PFSK-1 (cell line): ENCODE measurements around the gene MYH14.

Source experiments
- POLR2AphosphoS5 ChIP-seq: IDR thresholded peaks from 2 replicates; pipeline ENCODE4 v1.6.1; 2012; ENCODE audit warnings: low read depth, mild to moderate bottlenecking, control low read depth, low read length, moderate library complexity
- TAF1 ChIP-seq: IDR thresholded peaks from 2 replicates; pipeline ENCODE4 v1.6.1; 2012; ENCODE audit warnings: low read length, control low read depth, borderline replicate concordance; ENCODE audit not compliant: insufficient read depth

DNA sequence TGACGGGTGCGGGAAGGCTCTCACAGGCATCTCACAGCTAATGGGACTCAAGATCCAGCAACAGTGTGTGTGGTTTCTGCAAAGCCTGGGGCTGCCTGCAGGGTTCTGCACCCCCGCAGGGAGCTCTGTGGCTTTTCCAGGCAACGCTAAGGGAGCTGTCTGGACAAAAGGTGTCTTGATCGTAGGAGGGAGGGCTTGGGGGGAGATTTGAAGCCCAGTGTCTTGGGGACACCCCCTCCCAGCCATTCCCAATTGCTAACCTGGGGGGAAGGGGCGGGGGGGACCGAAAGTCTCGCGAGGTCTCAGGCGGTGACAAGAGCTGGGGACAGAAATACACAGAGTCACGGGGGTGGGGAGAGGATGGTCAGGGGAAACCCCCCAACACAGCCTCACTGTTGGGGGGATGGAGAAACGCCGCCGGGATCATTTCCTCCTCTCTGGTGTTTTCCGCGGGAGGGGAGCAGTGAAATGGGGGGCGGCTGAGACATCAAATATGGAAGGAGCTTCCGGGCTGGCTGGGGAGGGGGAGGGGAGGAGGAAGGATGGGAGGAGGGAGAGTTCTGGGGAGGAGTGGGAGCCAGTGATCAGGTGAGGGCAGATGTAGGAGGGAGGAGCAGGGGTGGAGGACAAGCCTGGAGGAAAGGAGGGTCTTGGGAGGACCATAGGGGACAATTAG, 112.5 kb downstream of the MYH14 start:
- TF ChIP-seq POLR2AphosphoS5: no peak
- TF ChIP-seq TAF1: no peak
